HepG2 (cell line): ENCODE data around the gene GAGE12F.
"Not testable (repeated sequence)": the region's sequence is repeated elsewhere in the genome, so short reads cannot be mapped to it uniquely, and the experiment has no call there.

Experiments
- GABPA ChIP-seq, 2 experiments: IDR thresholded peaks; 2 replicates each; pipeline ENCODE4 v1.6.1; 2011 to 2016; ENCODE audit warnings: low read depth in 2 of 2, low read length in 1 of 2, missing biosample characterization in 1 of 2, missing genetic modification characterization in 1 of 2
- PHF21A ChIP-seq: sonication (generic); formaldehyde crosslinking; IDR thresholded peaks from 2 replicates; pipeline ENCODE4 v1.5.0; 2020; ENCODE audit warnings: mild to moderate bottlenecking, missing genetic modification reagents
- POLR2A ChIP-seq, 2 experiments: IDR thresholded peaks; 2 replicates each; pipeline ENCODE4 v1.6.1; 2011; ENCODE audit warnings: low read depth in 2 of 2, low read length in 2 of 2, mild to moderate bottlenecking in 1 of 2, moderate library complexity in 1 of 2; ENCODE audit not compliant: insufficient read depth in 1 of 2
- SP2 ChIP-seq: sonication (generic); formaldehyde crosslinking; IDR thresholded peaks from 2 replicates; pipeline ENCODE4 v1.5.1; 2020; ENCODE audit warnings: mild to moderate bottlenecking, missing genetic modification reagents
- ZBTB20 ChIP-seq: sonication (generic); formaldehyde crosslinking; IDR thresholded peaks from 2 replicates; pipeline ENCODE4 v1.8.1; 2023; ENCODE audit warnings: missing genetic modification reagents, low read depth, mild to moderate bottlenecking, borderline replicate concordance
- ZBTB7B ChIP-seq: sonication (generic); formaldehyde crosslinking; IDR thresholded peaks from 2 replicates; pipeline ENCODE4 v1.4.0; 2020; ENCODE audit warnings: missing genetic modification reagents
- ZNF274 ChIP-seq: sonication (generic); formaldehyde crosslinking; IDR thresholded peaks from 2 replicates; pipeline ENCODE4 v1.5.1; 2020; ENCODE audit warnings: mild to moderate bottlenecking, missing genetic modification reagents
- TF ChIP-seq, protein P1 (sequence below): sonication (generic); formaldehyde crosslinking; IDR thresholded peaks from 2 replicates; pipeline ENCODE4 v1.5.0; 2020; ENCODE audit warnings: mild to moderate bottlenecking, missing genetic modification reagents, moderate library complexity
- TF ChIP-seq, protein P2 (sequence below): sonication (generic); formaldehyde crosslinking; IDR thresholded peaks from 2 replicates; pipeline ENCODE4 v1.4.0; 2020; ENCODE audit warnings: low read depth, missing genetic modification reagents

DNA sequence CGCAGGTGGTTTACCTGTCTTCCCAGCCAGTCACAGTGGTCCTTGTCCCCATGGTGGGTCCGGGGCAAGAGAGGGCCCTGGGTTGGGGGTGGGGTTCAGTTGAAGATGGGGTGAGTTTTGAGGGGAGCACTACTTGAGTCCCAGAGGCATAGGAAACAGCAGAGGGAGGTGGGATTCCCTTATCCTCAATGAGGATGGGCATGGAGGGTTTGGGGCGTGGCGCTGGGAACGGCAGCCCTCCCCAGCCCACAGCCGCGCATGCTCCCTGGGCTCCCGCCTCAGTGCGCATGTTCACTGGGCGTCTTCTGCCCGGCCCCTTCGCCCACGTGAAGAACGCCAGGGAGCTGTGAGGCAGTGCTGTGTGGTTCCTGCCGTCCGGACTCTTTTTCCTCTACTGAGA, at the start of gene GAGE12F:
- TF ChIP-seq, protein P1, sequence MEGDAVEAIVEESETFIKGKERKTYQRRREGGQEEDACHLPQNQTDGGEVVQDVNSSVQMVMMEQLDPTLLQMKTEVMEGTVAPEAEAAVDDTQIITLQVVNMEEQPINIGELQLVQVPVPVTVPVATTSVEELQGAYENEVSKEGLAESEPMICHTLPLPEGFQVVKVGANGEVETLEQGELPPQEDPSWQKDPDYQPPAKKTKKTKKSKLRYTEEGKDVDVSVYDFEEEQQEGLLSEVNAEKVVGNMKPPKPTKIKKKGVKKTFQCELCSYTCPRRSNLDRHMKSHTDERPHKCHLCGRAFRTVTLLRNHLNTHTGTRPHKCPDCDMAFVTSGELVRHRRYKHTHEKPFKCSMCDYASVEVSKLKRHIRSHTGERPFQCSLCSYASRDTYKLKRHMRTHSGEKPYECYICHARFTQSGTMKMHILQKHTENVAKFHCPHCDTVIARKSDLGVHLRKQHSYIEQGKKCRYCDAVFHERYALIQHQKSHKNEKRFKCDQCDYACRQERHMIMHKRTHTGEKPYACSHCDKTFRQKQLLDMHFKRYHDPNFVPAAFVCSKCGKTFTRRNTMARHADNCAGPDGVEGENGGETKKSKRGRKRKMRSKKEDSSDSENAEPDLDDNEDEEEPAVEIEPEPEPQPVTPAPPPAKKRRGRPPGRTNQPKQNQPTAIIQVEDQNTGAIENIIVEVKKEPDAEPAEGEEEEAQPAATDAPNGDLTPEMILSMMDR (CRISPR knock-in tag), result not testable (repeated sequence)
- not testable (repeated sequence) for TF ChIP-seq ZBTB20; SP2 (CRISPR knock-in tag); ZBTB7B; ZNF274; POLR2A (IDR thresholded peaks at IDR 0.05; ENCODE audit: insufficient read depth in 1 of 2, low read depth in 2 of 2, low read length in 2 of 2); GABPA (IDR thresholded peaks at IDR 0.05; ENCODE audit: low read depth, low read length); GABPA (CRISPR knock-in tag; IDR thresholded peaks at IDR 0.05; ENCODE audit: low read depth); PHF21A (CRISPR knock-in tag)
- TF ChIP-seq, protein P2, sequence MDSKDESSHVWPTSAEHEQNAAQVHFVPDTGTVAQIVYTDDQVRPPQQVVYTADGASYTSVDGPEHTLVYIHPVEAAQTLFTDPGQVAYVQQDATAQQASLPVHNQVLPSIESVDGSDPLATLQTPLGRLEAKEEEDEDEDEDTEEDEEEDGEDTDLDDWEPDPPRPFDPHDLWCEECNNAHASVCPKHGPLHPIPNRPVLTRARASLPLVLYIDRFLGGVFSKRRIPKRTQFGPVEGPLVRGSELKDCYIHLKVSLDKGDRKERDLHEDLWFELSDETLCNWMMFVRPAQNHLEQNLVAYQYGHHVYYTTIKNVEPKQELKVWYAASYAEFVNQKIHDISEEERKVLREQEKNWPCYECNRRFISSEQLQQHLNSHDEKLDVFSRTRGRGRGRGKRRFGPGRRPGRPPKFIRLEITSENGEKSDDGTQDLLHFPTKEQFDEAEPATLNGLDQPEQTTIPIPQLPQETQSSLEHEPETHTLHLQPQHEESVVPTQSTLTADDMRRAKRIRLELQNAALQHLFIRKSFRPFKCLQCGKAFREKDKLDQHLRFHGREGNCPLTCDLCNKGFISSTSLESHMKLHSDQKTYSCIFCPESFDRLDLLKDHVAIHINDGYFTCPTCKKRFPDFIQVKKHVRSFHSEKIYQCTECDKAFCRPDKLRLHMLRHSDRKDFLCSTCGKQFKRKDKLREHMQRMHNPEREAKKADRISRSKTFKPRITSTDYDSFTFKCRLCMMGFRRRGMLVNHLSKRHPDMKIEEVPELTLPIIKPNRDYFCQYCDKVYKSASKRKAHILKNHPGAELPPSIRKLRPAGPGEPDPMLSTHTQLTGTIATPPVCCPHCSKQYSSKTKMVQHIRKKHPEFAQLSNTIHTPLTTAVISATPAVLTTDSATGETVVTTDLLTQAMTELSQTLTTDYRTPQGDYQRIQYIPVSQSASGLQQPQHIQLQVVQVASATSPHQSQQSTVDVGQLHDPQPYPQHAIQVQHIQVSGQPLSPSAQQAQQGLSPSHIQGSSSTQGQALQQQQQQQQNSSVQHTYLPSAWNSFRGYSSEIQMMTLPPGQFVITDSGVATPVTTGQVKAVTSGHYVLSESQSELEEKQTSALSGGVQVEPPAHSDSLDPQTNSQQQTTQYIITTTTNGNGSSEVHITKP (CRISPR knock-in tag), result not testable (repeated sequence)
